Measurements from ENCODE around the gene LRRC7.

Gene LRRC7

DNA sequence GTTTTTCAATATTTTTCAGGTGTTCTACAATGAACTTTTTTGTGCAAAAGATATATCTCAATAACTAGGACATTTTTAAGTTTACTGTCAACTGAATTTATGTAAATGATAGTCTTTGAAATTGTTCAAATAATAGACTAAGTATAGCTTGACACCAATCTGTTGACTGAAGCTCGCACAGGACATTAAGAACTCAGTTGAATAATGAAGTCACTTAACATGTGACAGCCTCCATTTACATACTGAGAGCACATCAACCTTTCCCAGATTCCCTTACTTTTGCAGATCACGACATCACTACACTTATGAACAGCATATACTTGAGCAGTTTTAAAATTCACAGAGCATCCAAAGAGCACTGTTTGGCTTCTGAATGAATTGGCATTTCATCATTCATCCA, 268.2 kb downstream of the LRRC7 start:
- POLR2A ChIA-PET = no interaction called here
- Histone ChIP-seq H3K27ac (ENCODE audit: insufficient read depth in 1 of 2, low read depth in 1 of 2, low read length in 2 of 2, poor library complexity in 1 of 2, severe bottlenecking in 2 of 2) (no peak overlapping the region), H3K9me3 (ENCODE audit: control extremely low read depth in 1 of 5, control insufficient read depth in 4 of 5, insufficient read depth in 2 of 5, low read depth in 1 of 5, low read length in 4 of 5) (no peaks in the 10 kb centered on the region), H3K4me3 (ENCODE audit: control insufficient read depth in 1 of 7, extremely low read depth in 1 of 7, insufficient read depth in 4 of 7, low read depth in 2 of 7, low read length in 6 of 7) (no peak overlapping the region), H3K27me3 (replicated peaks in 2 of 5; ENCODE audit: control insufficient read depth in 4 of 5, insufficient read depth in 5 of 5, low read length in 4 of 5) (no peaks in the 10 kb centered on the region), H3K36me3 (ENCODE audit: control insufficient read depth in 4 of 4, insufficient read depth in 4 of 4, low read length in 3 of 4) (no peaks in the 10 kb centered on the region), H3K4me1 (ENCODE audit: control extremely low read depth in 1 of 4, control insufficient read depth in 4 of 4, insufficient read depth in 4 of 4, low read length in 3 of 4) (no peaks in the 10 kb centered on the region)
- CTCF ChIA-PET = no interaction called here
- DNase-seq = no peak
- 100% methylated on average over 1 of the region's 2 CpGs for WGBS (ENCODE audit: insufficient coverage)

DNA sequence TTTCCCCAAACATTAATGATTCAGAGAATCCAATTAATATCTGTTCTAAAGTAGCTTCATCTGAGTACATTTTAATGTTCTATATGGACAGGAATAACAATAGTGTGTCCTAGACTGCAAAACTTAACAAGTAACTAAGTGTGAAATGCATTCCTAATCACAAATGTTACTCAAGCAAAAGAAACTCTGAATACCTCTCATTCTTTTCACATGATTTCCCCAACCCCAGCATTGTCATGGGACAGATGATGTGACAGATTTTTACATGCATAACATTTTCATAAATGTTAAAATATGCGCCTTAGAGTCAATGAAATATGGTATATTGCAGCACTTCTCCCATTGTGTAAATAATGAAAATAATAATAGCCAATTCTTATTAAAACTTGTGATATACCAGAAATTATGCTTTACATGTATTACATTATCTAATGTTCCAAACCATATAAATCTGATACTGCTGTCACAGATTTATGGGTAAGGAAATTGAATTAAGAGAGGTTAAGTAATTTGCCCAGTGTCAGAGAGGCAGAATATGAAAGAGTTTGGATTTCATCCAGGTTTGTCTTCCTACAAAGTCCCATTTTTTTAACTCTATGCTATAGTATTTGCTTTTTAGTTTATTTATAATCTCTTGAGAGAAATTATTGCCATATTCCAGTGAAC, 269.4 kb downstream of the LRRC7 start:
- CTCF ChIA-PET = no interaction called here

DNA sequence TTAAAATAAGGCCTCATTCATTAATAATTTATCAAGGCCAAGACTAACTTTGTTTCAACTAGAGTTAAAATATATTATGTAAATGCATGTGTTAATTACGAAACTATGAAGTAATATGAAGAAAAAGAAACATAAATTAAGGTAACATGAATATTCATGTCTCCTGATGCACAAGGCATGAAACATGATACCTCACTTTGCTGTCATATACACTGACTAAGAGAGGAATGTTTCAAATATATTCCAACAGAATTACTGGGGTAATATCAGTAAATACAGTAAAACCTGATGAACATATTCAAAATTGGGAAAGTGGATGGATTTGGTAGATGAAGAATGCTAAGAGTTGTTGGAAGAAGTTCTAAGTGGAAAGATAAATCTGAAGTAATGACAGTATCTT, 274.6 kb downstream of the LRRC7 start:
- WGBS (ENCODE audit: insufficient coverage) = no CpG with 5 or more reads among the region's 1 CpG
- POLR2A ChIA-PET = no interaction called here
- no peaks in the 10 kb centered on the region for H3K27me3 ChIP-seq (replicated peaks in 2 of 5; ENCODE audit: control insufficient read depth in 4 of 5, insufficient read depth in 5 of 5, low read length in 4 of 5)
- no peak for DNase-seq
- H3K4me3 ChIP-seq (ENCODE audit: control insufficient read depth in 1 of 7, extremely low read depth in 1 of 7, insufficient read depth in 4 of 7, low read depth in 2 of 7, low read length in 6 of 7) = no peak overlapping the region
- CTCF ChIA-PET = no interaction called here
- H3K27ac ChIP-seq (ENCODE audit: insufficient read depth in 1 of 2, low read depth in 1 of 2, low read length in 2 of 2, poor library complexity in 1 of 2, severe bottlenecking in 2 of 2) = no peak overlapping the region
- no peaks in the 10 kb centered on the region for H3K4me1 ChIP-seq (ENCODE audit: control extremely low read depth in 1 of 4, control insufficient read depth in 4 of 4, insufficient read depth in 4 of 4, low read length in 3 of 4)
- H3K36me3 ChIP-seq (ENCODE audit: control insufficient read depth in 4 of 4, insufficient read depth in 4 of 4, low read length in 3 of 4) = no peaks in the 10 kb centered on the region
- no peaks in the 10 kb centered on the region for H3K9me3 ChIP-seq (ENCODE audit: control extremely low read depth in 1 of 5, control insufficient read depth in 4 of 5, insufficient read depth in 2 of 5, low read depth in 1 of 5, low read length in 4 of 5)

More for the DNA sequence above, 269.4 kb downstream of the LRRC7 start:
- Histone ChIP-seq H3K4me3 (ENCODE audit: control insufficient read depth in 1 of 7, extremely low read depth in 1 of 7, insufficient read depth in 4 of 7, low read depth in 2 of 7, low read length in 6 of 7) (no peak overlapping the region), H3K36me3 (ENCODE audit: control insufficient read depth in 4 of 4, insufficient read depth in 4 of 4, low read length in 3 of 4) (no peaks in the 10 kb centered on the region), H3K27me3 (replicated peaks in 2 of 5; ENCODE audit: control insufficient read depth in 4 of 5, insufficient read depth in 5 of 5, low read length in 4 of 5) (no peaks in the 10 kb centered on the region), H3K4me1 (ENCODE audit: control extremely low read depth in 1 of 4, control insufficient read depth in 4 of 4, insufficient read depth in 4 of 4, low read length in 3 of 4) (no peaks in the 10 kb centered on the region), H3K9me3 (ENCODE audit: control extremely low read depth in 1 of 5, control insufficient read depth in 4 of 5, insufficient read depth in 2 of 5, low read depth in 1 of 5, low read length in 4 of 5) (no peaks in the 10 kb centered on the region), H3K27ac (ENCODE audit: insufficient read depth in 1 of 2, low read depth in 1 of 2, low read length in 2 of 2, poor library complexity in 1 of 2, severe bottlenecking in 2 of 2) (no peak overlapping the region)
- POLR2A ChIA-PET = no interaction called here
- WGBS (ENCODE audit: insufficient coverage) = no CpG with 5 or more reads among the region's 1 CpG
- DNase-seq = no peak

DNA sequence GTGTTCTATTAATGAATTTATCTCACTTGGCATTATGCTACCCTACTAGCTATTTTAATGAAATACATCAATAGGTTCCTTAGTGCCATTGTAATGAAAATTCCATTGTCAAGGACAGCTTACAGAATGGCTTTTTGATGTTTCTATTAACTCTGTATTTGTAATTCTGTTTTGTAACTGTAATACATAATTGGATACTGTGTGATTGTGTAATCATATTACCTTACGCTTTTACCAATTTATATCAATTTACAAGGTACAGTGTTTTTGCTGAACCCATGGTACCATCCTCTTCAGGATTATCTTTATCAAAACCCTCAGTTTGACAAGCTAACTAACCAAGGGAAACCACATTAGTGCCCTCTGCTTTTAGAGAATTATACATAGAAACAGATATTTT, 277.9 kb downstream of the LRRC7 start:
- no peaks in the 10 kb centered on the region for H3K27me3 ChIP-seq (replicated peaks in 2 of 5; ENCODE audit: control insufficient read depth in 4 of 5, insufficient read depth in 5 of 5, low read length in 4 of 5)
- ChIA-PET POLR2A (no interaction called here), CTCF (no interaction called here)
- H3K36me3 ChIP-seq (ENCODE audit: control insufficient read depth in 4 of 4, insufficient read depth in 4 of 4, low read length in 3 of 4) = no peaks in the 10 kb centered on the region
- no peak for DNase-seq
- H3K9me3 ChIP-seq (ENCODE audit: control extremely low read depth in 1 of 5, control insufficient read depth in 4 of 5, insufficient read depth in 2 of 5, low read depth in 1 of 5, low read length in 4 of 5) = no peaks in the 10 kb centered on the region
- no peak overlapping the region for H3K27ac ChIP-seq (ENCODE audit: insufficient read depth in 1 of 2, low read depth in 1 of 2, low read length in 2 of 2, poor library complexity in 1 of 2, severe bottlenecking in 2 of 2)
- WGBS (ENCODE audit: insufficient coverage) = no CpG with 5 or more reads among the region's 1 CpG
- H3K4me3 ChIP-seq (ENCODE audit: control insufficient read depth in 1 of 7, extremely low read depth in 1 of 7, insufficient read depth in 4 of 7, low read depth in 2 of 7, low read length in 6 of 7) = no peak overlapping the region
- no peaks in the 10 kb centered on the region for H3K4me1 ChIP-seq (ENCODE audit: control extremely low read depth in 1 of 4, control insufficient read depth in 4 of 4, insufficient read depth in 4 of 4, low read length in 3 of 4)

DNA sequence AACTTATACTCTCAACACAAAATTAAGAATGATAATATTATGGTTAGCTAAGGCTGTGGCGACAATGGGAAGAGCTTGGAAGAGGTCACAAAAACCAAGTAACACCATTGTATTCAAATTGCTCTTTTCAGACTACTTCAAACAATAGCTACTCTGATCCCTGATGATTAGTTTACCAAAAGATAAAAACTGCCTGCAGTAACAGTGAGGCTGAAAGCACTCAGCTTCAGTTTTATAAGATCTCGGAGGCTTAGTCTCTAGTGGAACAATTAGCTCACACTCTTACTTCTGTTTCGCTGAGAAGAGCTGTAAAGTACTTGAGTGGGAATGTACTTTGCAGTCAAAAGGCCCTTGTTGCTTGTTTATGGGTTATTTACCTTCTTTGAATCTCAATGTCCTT, 278.5 kb downstream of the LRRC7 start:
- 89% methylated on average over 2 of the region's 3 CpGs for WGBS (ENCODE audit: insufficient coverage)
- H3K27ac ChIP-seq (ENCODE audit: insufficient read depth in 1 of 2, low read depth in 1 of 2, low read length in 2 of 2, poor library complexity in 1 of 2, severe bottlenecking in 2 of 2) = no peak overlapping the region
- POLR2A ChIA-PET = no interaction called here
- no peaks in the 10 kb centered on the region for H3K9me3 ChIP-seq (ENCODE audit: control extremely low read depth in 1 of 5, control insufficient read depth in 4 of 5, insufficient read depth in 2 of 5, low read depth in 1 of 5, low read length in 4 of 5)
- CTCF ChIA-PET = no interaction called here
- no peaks in the 10 kb centered on the region for H3K4me1 ChIP-seq (ENCODE audit: control extremely low read depth in 1 of 4, control insufficient read depth in 4 of 4, insufficient read depth in 4 of 4, low read length in 3 of 4)
- H3K36me3 ChIP-seq (ENCODE audit: control insufficient read depth in 4 of 4, insufficient read depth in 4 of 4, low read length in 3 of 4) = no peaks in the 10 kb centered on the region
- no peak overlapping the region for H3K4me3 ChIP-seq (ENCODE audit: control insufficient read depth in 1 of 7, extremely low read depth in 1 of 7, insufficient read depth in 4 of 7, low read depth in 2 of 7, low read length in 6 of 7)
- no peaks in the 10 kb centered on the region for H3K27me3 ChIP-seq (replicated peaks in 2 of 5; ENCODE audit: control insufficient read depth in 4 of 5, insufficient read depth in 5 of 5, low read length in 4 of 5)
- no peak for DNase-seq

DNA sequence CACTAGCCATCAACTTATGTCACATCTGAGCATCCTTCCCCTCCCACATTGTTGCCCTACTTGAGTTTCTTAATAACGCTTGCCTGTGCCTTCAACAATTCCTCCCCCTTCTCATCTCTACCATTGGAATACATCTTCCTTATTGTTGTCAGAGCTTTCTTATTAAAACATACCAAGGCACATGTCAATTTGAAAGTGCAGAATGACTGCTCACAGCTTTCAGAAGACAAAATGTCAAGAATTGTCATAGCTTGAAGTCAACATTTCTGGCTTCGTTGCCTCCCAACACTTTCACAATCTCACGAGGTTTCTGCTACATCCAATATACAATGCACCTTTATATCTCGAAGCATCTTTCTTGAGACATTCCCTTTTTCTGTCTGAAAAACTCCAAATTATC, 279.9 kb downstream of the LRRC7 start:
- H3K27ac ChIP-seq (ENCODE audit: insufficient read depth in 1 of 2, low read depth in 1 of 2, low read length in 2 of 2, poor library complexity in 1 of 2, severe bottlenecking in 2 of 2) = no peak overlapping the region
- WGBS (ENCODE audit: insufficient coverage) = 97% methylated on average over 3 of the region's 4 CpGs
- ChIA-PET CTCF (no interaction called here), POLR2A (no interaction called here)
- no peaks in the 10 kb centered on the region for H3K36me3 ChIP-seq (ENCODE audit: control insufficient read depth in 4 of 4, insufficient read depth in 4 of 4, low read length in 3 of 4)
- no peak for DNase-seq
- H3K9me3 ChIP-seq (ENCODE audit: control extremely low read depth in 1 of 5, control insufficient read depth in 4 of 5, insufficient read depth in 2 of 5, low read depth in 1 of 5, low read length in 4 of 5) = no peaks in the 10 kb centered on the region
- H3K27me3 ChIP-seq (replicated peaks in 2 of 5; ENCODE audit: control insufficient read depth in 4 of 5, insufficient read depth in 5 of 5, low read length in 4 of 5) = no peaks in the 10 kb centered on the region
- no peak overlapping the region for H3K4me3 ChIP-seq (ENCODE audit: control insufficient read depth in 1 of 7, extremely low read depth in 1 of 7, insufficient read depth in 4 of 7, low read depth in 2 of 7, low read length in 6 of 7)
- no peaks in the 10 kb centered on the region for H3K4me1 ChIP-seq (ENCODE audit: control extremely low read depth in 1 of 4, control insufficient read depth in 4 of 4, insufficient read depth in 4 of 4, low read length in 3 of 4)

DNA sequence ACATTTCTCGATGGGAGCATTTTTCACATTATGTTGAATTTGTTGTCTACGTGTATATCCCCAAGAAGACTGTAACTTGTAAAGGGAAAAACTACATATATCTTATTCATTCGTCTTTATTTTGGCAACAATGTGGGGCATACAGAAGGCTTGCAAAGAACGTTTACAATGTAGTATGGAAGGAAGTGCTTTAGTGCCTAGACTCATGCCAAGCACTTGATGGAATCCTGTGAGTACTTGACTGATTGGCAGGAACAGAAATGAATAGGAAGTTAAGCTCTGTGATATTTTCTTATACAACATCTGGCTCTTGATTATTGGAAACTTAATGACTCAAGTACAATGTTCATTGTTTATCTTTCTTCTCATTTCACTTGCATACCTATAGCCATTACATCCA, 284.4 kb downstream of the LRRC7 start:
- 20% methylated on average over 1 of the region's 4 CpGs for WGBS (ENCODE audit: insufficient coverage)
- no peak for DNase-seq
- Histone ChIP-seq H3K4me3 (ENCODE audit: control insufficient read depth in 1 of 7, extremely low read depth in 1 of 7, insufficient read depth in 4 of 7, low read depth in 2 of 7, low read length in 6 of 7) (no peak overlapping the region), H3K9me3 (ENCODE audit: control extremely low read depth in 1 of 5, control insufficient read depth in 4 of 5, insufficient read depth in 2 of 5, low read depth in 1 of 5, low read length in 4 of 5) (no peaks in the 10 kb centered on the region), H3K4me1 (ENCODE audit: control extremely low read depth in 1 of 4, control insufficient read depth in 4 of 4, insufficient read depth in 4 of 4, low read length in 3 of 4) (no peaks in the 10 kb centered on the region), H3K27me3 (replicated peaks in 2 of 5; ENCODE audit: control insufficient read depth in 4 of 5, insufficient read depth in 5 of 5, low read length in 4 of 5) (no peaks in the 10 kb centered on the region), H3K27ac (ENCODE audit: insufficient read depth in 1 of 2, low read depth in 1 of 2, low read length in 2 of 2, poor library complexity in 1 of 2, severe bottlenecking in 2 of 2) (no peak overlapping the region), H3K36me3 (ENCODE audit: control insufficient read depth in 4 of 4, insufficient read depth in 4 of 4, low read length in 3 of 4) (no peaks in the 10 kb centered on the region)
- ChIA-PET POLR2A (no interaction called here), CTCF (no interaction called here)
